HEK293 (cell line): ENCODE results near the gene GCK.

Source experiments
- ATF2 ChIP-seq: fragments of 450-650 bp; formaldehyde crosslinking; IDR thresholded peaks from 2 replicates; pipeline ENCODE4 v1.5.1; 2016; ENCODE audit warnings: missing biosample characterization, missing genetic modification characterization, low read depth
- HIC1 ChIP-seq: fragments of 450-650 bp; formaldehyde crosslinking; IDR thresholded peaks from 2 replicates; pipeline ENCODE4 v1.5.1; 2016; ENCODE audit warnings: missing biosample characterization, missing genetic modification characterization
- KLF16 ChIP-seq: fragments of 450-650 bp; formaldehyde crosslinking; IDR thresholded peaks from 2 replicates; pipeline ENCODE4 v1.5.1; 2017; ENCODE audit warnings: missing biosample characterization, missing genetic modification characterization
- KLF9 ChIP-seq: fragments of 450-650 bp; formaldehyde crosslinking; IDR thresholded peaks from 2 replicates; pipeline ENCODE4 v1.5.1; 2016; ENCODE audit warnings: missing biosample characterization, missing genetic modification characterization, low read depth
- MEIS1 ChIP-seq: sonication (generic); formaldehyde crosslinking; IDR thresholded peaks from 2 replicates; pipeline ENCODE4 v1.8.1; 2022; ENCODE audit warnings: missing genetic modification reagents, mild to moderate bottlenecking, borderline replicate concordance
- MYNN ChIP-seq: fragments of 450-650 bp; formaldehyde crosslinking; IDR thresholded peaks from 2 replicates; pipeline ENCODE4 v1.5.1; 2016; ENCODE audit warnings: missing biosample characterization, missing genetic modification characterization, borderline replicate concordance
- REPIN1 ChIP-seq: fragments of 450-650 bp; formaldehyde crosslinking; IDR thresholded peaks from 2 replicates; pipeline ENCODE4 v1.5.1; 2017; ENCODE audit warnings: missing biosample characterization, missing genetic modification characterization, low read depth
- SP3 ChIP-seq: fragments of 450-650 bp; formaldehyde crosslinking; IDR thresholded peaks from 2 replicates; pipeline ENCODE4 v1.5.1; 2016; ENCODE audit warnings: missing biosample characterization, missing genetic modification characterization
- ZBTB11 ChIP-seq: fragments of 450-650 bp; formaldehyde crosslinking; conservative IDR thresholded peaks from 2 replicates; pipeline ENCODE4 v1.5.1; 2016; ENCODE audit warnings: low read depth, missing biosample characterization, missing genetic modification characterization
- ZBTB44 ChIP-seq: fragments of 450-650 bp; IDR thresholded peaks from 2 replicates; pipeline ENCODE4 v1.5.1; 2018; ENCODE audit warnings: missing biosample characterization, mild to moderate bottlenecking, missing genetic modification characterization
- ZBTB8A ChIP-seq: fragments of 450-650 bp; formaldehyde crosslinking; IDR thresholded peaks from 2 replicates; pipeline ENCODE4 v1.5.1; 2016; ENCODE audit warnings: missing biosample characterization, missing genetic modification characterization
- ZEB2 ChIP-seq: fragments of 450-650 bp; formaldehyde crosslinking; IDR thresholded peaks from 2 replicates; pipeline ENCODE4 v1.5.1; 2016; ENCODE audit warnings: missing biosample characterization, missing genetic modification characterization
- ZNF133 ChIP-seq: fragments of 450-650 bp; formaldehyde crosslinking; IDR thresholded peaks from 2 replicates; pipeline ENCODE4 v1.5.1; 2016; ENCODE audit warnings: missing biosample characterization, missing genetic modification characterization
- ZNF155 ChIP-seq: fragments of 450-650 bp; formaldehyde crosslinking; IDR thresholded peaks from 2 replicates; pipeline ENCODE4 v1.5.1; 2016; ENCODE audit warnings: missing biosample characterization, missing genetic modification characterization
- ZNF211 ChIP-seq: fragments of 450-650 bp; formaldehyde crosslinking; IDR thresholded peaks from 2 replicates; pipeline ENCODE4 v1.5.1; 2016; ENCODE audit warnings: low read depth, missing biosample characterization, missing genetic modification characterization
- ZNF223 ChIP-seq: fragments of 450-650 bp; formaldehyde crosslinking; IDR thresholded peaks from 2 replicates; pipeline ENCODE4 v1.5.1; 2016; ENCODE audit warnings: missing biosample characterization, missing genetic modification characterization
- ZNF26 ChIP-seq: fragments of 450-650 bp; formaldehyde crosslinking; IDR thresholded peaks from 2 replicates; pipeline ENCODE4 v1.5.1; 2016; ENCODE audit warnings: missing biosample characterization, missing genetic modification characterization
- ZNF292 ChIP-seq: fragments of 450-650 bp; formaldehyde crosslinking; IDR thresholded peaks from 2 replicates; pipeline ENCODE4 v1.5.1; 2016; ENCODE audit warnings: low read depth, missing biosample characterization, missing genetic modification characterization, borderline replicate concordance
- ZNF394 ChIP-seq: fragments of 450-650 bp; formaldehyde crosslinking; IDR thresholded peaks from 2 replicates; pipeline ENCODE4 v1.5.1; 2016; ENCODE audit warnings: missing biosample characterization, missing genetic modification characterization, mild to moderate bottlenecking, moderate library complexity, borderline replicate concordance
- ZNF549 ChIP-seq: fragments of 450-650 bp; IDR thresholded peaks from 2 replicates; pipeline ENCODE4 v1.5.1; 2018; ENCODE audit warnings: missing biosample characterization, missing genetic modification characterization, mild to moderate bottlenecking, inconsistent platforms, moderate library complexity
- ZNF600 ChIP-seq: fragments of 450-650 bp; formaldehyde crosslinking; IDR thresholded peaks from 2 replicates; pipeline ENCODE4 v1.5.1; 2016; ENCODE audit warnings: missing biosample characterization, missing genetic modification characterization
- ZNF677 ChIP-seq: fragments of 450-650 bp; IDR thresholded peaks from 2 replicates; pipeline ENCODE4 v1.5.0; 2018; ENCODE audit warnings: missing biosample characterization, mild to moderate bottlenecking, missing genetic modification characterization, moderate library complexity
- ZNF692 ChIP-seq: fragments of 450-650 bp; formaldehyde crosslinking; IDR thresholded peaks from 2 replicates; pipeline ENCODE4 v1.5.1; 2016; ENCODE audit warnings: missing biosample characterization, missing genetic modification characterization
- ZNF704 ChIP-seq: fragments of 450-650 bp; formaldehyde crosslinking; IDR thresholded peaks from 2 replicates; pipeline ENCODE4 v1.5.1; 2016; ENCODE audit warnings: missing biosample characterization, missing genetic modification characterization
- ZNF830 ChIP-seq: fragments of 450-650 bp; IDR thresholded peaks from 2 replicates; pipeline ENCODE4 v1.5.0; 2018; ENCODE audit warnings: missing biosample characterization, missing genetic modification characterization, low read depth, mild to moderate bottlenecking, moderate library complexity
- ZXDB ChIP-seq: fragments of 450-650 bp; formaldehyde crosslinking; IDR thresholded peaks from 2 replicates; pipeline ENCODE4 v1.5.1; 2016; ENCODE audit warnings: missing biosample characterization, missing genetic modification characterization

The GCK gene

GRCh38 chr7:44223362-44224079 is 34.3 kb upstream of the GCK start (continued):
- TF ChIP-seq ZNF133 (tag by site-specific recombination) (no peak), ZNF830 (tag by site-specific recombination) (no peak), KLF9 (tag by site-specific recombination) (peak; percentile 27; the same call in 1 of the 2 replicates), ZNF211 (tag by site-specific recombination) (no peak), ZNF223 (tag by site-specific recombination) (no peak), ZNF677 (no peak), MEIS1 (no peak), ZBTB8A (tag by site-specific recombination) (no peak), REPIN1 (no peak), ZNF155 (tag by site-specific recombination) (no peak), ATF2 (tag by site-specific recombination) (peak; percentile 65; the same call in 1 of the 2 replicates), ZBTB44 (tag by site-specific recombination) (no peak), ZNF26 (tag by site-specific recombination) (no peak), ZNF292 (no peak), ZXDB (tag by site-specific recombination) (no peak), HIC1 (tag by site-specific recombination) (no peak), SP3 (peak; percentile 16; the same call in 1 of the 2 replicates), ZBTB11 (tag by site-specific recombination) (no peak), ZNF394 (no peak), KLF16 (no peak), ZNF704 (tag by site-specific recombination) (no peak), ZNF692 (tag by site-specific recombination) (no peak), ZNF600 (tag by site-specific recombination) (no peak), MYNN (tag by site-specific recombination) (no peak), ZNF549 (tag by site-specific recombination) (no peak), ZEB2 (tag by site-specific recombination) (no peak)
